SK-N-SH treated with all-trans-retinoic acid at 6 μM for 48 hours (cell line): Measurements from ENCODE around the gene FAM200A.
"Not testable (repeated sequence)": the region's sequence is repeated elsewhere in the genome, so short reads cannot be mapped to it uniquely, and the experiment has no call there.

ENCODE experiments used
- ATAC-seq: fragments of 200-7000 bp; cut with Tn5 transposase; 3 replicates; pipeline ENCODE4 v1.9.1; 2020; ENCODE audit warnings: mild to moderate bottlenecking, moderate library complexity
- BACH2 ChIP-seq: fragments of 250-450 bp; sonication (Bioruptor Pico); IDR thresholded peaks from 2 replicates; pipeline ENCODE4 v1.9.0; 2021; ENCODE audit warnings: mild to moderate bottlenecking, borderline replicate concordance
- ESRRG ChIP-seq: fragments of 250-450 bp; sonication (Bioruptor Pico); IDR thresholded peaks from 2 replicates; pipeline ENCODE4 v1.6.1; 2021; ENCODE audit warnings: mild to moderate bottlenecking
- GLIS3 ChIP-seq: fragments of 250-450 bp; sonication (Bioruptor Pico); IDR thresholded peaks from 2 replicates; pipeline ENCODE4 v1.5.0; 2020; ENCODE audit warnings: mild to moderate bottlenecking, moderate library complexity
- OSR1 ChIP-seq: fragments of 250-450 bp; sonication (Bioruptor Pico); IDR thresholded peaks from 2 replicates; pipeline ENCODE4 v1.8.0; 2022; ENCODE audit warnings: moderate library complexity, mild to moderate bottlenecking, inconsistent platforms
- PATZ1 ChIP-seq: fragments of 250-450 bp; sonication (Bioruptor Pico); IDR thresholded peaks from 2 replicates; pipeline ENCODE4 v1.8.0; 2020; ENCODE audit warnings: mild to moderate bottlenecking, moderate library complexity, borderline replicate concordance
- RARB ChIP-seq: fragments of 250-450 bp; sonication (Bioruptor Pico); IDR thresholded peaks from 2 replicates; pipeline ENCODE4 v1.8.0; 2021; ENCODE audit warnings: mild to moderate bottlenecking, moderate library complexity
- SNAI2 ChIP-seq: fragments of 250-450 bp; sonication (Bioruptor Pico); IDR thresholded peaks from 2 replicates; pipeline ENCODE4 v1.5.0; 2020; ENCODE audit warnings: mild to moderate bottlenecking, moderate library complexity
- TCF4 ChIP-seq: fragments of 250-450 bp; sonication (Bioruptor Pico); IDR thresholded peaks from 2 replicates; pipeline ENCODE4 v1.8.0; 2021; ENCODE audit warnings: mild to moderate bottlenecking, moderate library complexity, borderline replicate concordance
- TSHZ2 ChIP-seq: fragments of 250-450 bp; sonication (Bioruptor Pico); IDR thresholded peaks from 2 replicates; pipeline ENCODE4 v1.5.0; 2020; ENCODE audit warnings: mild to moderate bottlenecking, moderate library complexity
- ZC3H10 ChIP-seq: fragments of 250-450 bp; sonication (Bioruptor Pico); IDR thresholded peaks from 2 replicates; pipeline ENCODE4 v1.5.1; 2021; ENCODE audit warnings: mild to moderate bottlenecking, moderate library complexity
- ZFP3 ChIP-seq: fragments of 250-450 bp; sonication (Bioruptor Pico); IDR thresholded peaks from 2 replicates; pipeline ENCODE4 v1.5.0; 2020; ENCODE audit warnings: mild to moderate bottlenecking, moderate library complexity
- ZNF70 ChIP-seq: fragments of 450-650 bp; formaldehyde crosslinking; IDR thresholded peaks from 2 replicates; pipeline ENCODE4 v1.5.0; 2020; ENCODE audit warnings: mild to moderate bottlenecking, moderate library complexity
- ZNF8 ChIP-seq: fragments of 450-650 bp; formaldehyde crosslinking; IDR thresholded peaks from 2 replicates; pipeline ENCODE4 v1.5.0; 2020; ENCODE audit warnings: mild to moderate bottlenecking, moderate library complexity

The FAM200A gene

GRCh38 chr7:99504603-99505323 is 47.2 kb downstream of the FAM200A start, which contains the start of gene ZKSCAN5:
Gene ZKSCAN5 (plus strand): TSS chr7:99504662. CDS start chr7:99506045, 1,383 bp downstream.
- peak; percentile 80 for ATAC-seq
- no peak for TF ChIP-seq OSR1
- peak; percentile 99 for TF ChIP-seq PATZ1 (CRISPR knock-in tag)
- no peak for TF ChIP-seq TSHZ2 (CRISPR knock-in tag)
- TF ChIP-seq GLIS3 (CRISPR knock-in tag), result peak; percentile 5; the same call in 1 of the 2 replicates
- peak; percentile 72 for TF ChIP-seq RARB (CRISPR knock-in tag)
- TF ChIP-seq ZNF70 (CRISPR knock-in tag), result 0 out of 2 replicates have a peak, but pooled peaks have one; percentile 17
- TF ChIP-seq TCF4 (CRISPR knock-in tag), result no peak
- no peak for TF ChIP-seq ZNF8 (CRISPR knock-in tag)

- peak; percentile 88 for ATAC-seq
- TF ChIP-seq ZC3H10 (CRISPR knock-in tag) (no peak), BACH2 (CRISPR knock-in tag) (no peak), ZNF70 (CRISPR knock-in tag) (0 out of 2 replicates have a peak, but pooled peaks have one; percentile 29)
These were observed 47.7 kb downstream of the FAM200A start for GRCh38 chr7:99504281-99504602.

GRCh38 chr7:99501236-99501635 is 50.7 kb downstream of the FAM200A start:
- not testable (repeated sequence) for ATAC-seq

GRCh38 chr7:99500637-99501009 is 51.3 kb downstream of the FAM200A start:
- no peak for TF ChIP-seq PATZ1 (CRISPR knock-in tag)
- TF ChIP-seq BACH2 (CRISPR knock-in tag), result no peak
- TF ChIP-seq SNAI2, result no peak
- no peak for TF ChIP-seq ESRRG (CRISPR knock-in tag)
- TF ChIP-seq, all 23 proteins: peak for 0
- ATAC-seq, result no peak

GRCh38 chr7:99499721-99500636 is 51.9 kb downstream of the FAM200A start, which contains the start of gene ZNF394:
Gene ZNF394 (minus strand): TSS chr7:99500281. CDS start chr7:99500093, 188 bp downstream.
- peak; percentile 69; the same call in 1 of the 2 replicates for TF ChIP-seq ZFP3 (CRISPR knock-in tag)
- no peak for TF ChIP-seq BACH2 (CRISPR knock-in tag)
- TF ChIP-seq TSHZ2 (CRISPR knock-in tag), result 0 out of 2 replicates have a peak, but pooled peaks have one; percentile 45
- TF ChIP-seq, all 23 proteins: peak for 2

More at GRCh38 chr7:99499721-99500636, 51.9 kb downstream of the FAM200A start, which contains the start of gene ZNF394:
- peak; percentile 71 for ATAC-seq
